Left ventricle myocardium inferior (tissue), 1 donor: ENCODE measurements around the gene STC2. TPM values are rescaled to one million over a fixed set of nuclear protein-coding genes. Genes with fewer than 3 reads are reported as not detected.

Experiments
- DNase-seq: peaks from one replicate; pipeline ENCODE4 v3.0.0-alpha.2; 2020
- H3K27ac ChIP-seq: fragments of 200-600 bp; replicated peaks from 2 replicates; pipeline ENCODE4 v1.8.0; 2021
- H3K27me3 ChIP-seq: fragments of 200-600 bp; 2 replicates; pipeline ENCODE4 v1.8.0; 2021; ENCODE audit warnings: low read depth
- H3K36me3 ChIP-seq: fragments of 200-600 bp; 2 replicates; pipeline ENCODE4 v1.8.0; 2021
- H3K4me1 ChIP-seq: fragments of 200-600 bp; 2 replicates; pipeline ENCODE4 v1.8.0; 2021
- H3K4me3 ChIP-seq: fragments of 200-600 bp; 2 replicates; pipeline ENCODE4 v1.8.0; 2021; ENCODE audit warnings: mild to moderate bottlenecking, moderate library complexity
- H3K9me3 ChIP-seq: fragments of 200-600 bp; replicated peaks from 2 replicates; pipeline ENCODE4 v1.8.0; 2021
- CTCF ChIP-seq: fragments of 200-600 bp; IDR thresholded peaks from 2 replicates; pipeline ENCODE4 v1.8.0; 2021; ENCODE audit warnings: antibody characterized with exemption, mild to moderate bottlenecking, borderline replicate concordance
- intact Hi-C: fragments of 100-400 bp; cut with micrococcal nuclease; formaldehyde crosslinking; loops from one replicate; pipeline ENCODE4 v1.11.0; 2022
- total RNA-seq: library from RNA; stranded (reverse); fragmentation: NEBNext Ultra II Directional; extraction: Animal tissue kit (Norgen Biotek cat#: 25700); gene quantifications from one replicate; pipeline ENCODE4 v1.2.1, GENCODE V29; 2021
- donor health status: DM: no; HTN: yes; CAD: no; lungs with severe emphysema.

STC2 gene
- total RNA-seq, 1 donor from 2014 or later, result 12.4 TPM

GRCh38 chr5:173295796-173296195 is 32.4 kb downstream of the STC2 start:
- Histone ChIP-seq H3K4me3 (no peak overlapping the region), H3K9me3 (no peaks in the 10 kb centered on the region), H3K27ac (no peak overlapping the region), H3K27me3 (peaks cover 10% of the 10 kb centered on the region), H3K4me1 (peaks cover 14% of the 10 kb centered on the region), H3K36me3 (no peaks in the 10 kb centered on the region)
- DNase-seq, result no peak
- no peak for TF ChIP-seq CTCF
- intact Hi-C loops, result loop anchor here (2.0 kb wide), 1 partner anchor 37 kb away; no protein-coding TSS in a partner anchor

- peaks cover 20% of the 10 kb centered on the region for H3K27me3 ChIP-seq
- intact Hi-C loops, result loop anchor here (2.0 to 5.0 kb wide), 2 partner anchors 38 to 278 kb away; no protein-coding TSS in a partner anchor
- TF ChIP-seq CTCF, result no peak
- no peak for DNase-seq
- no peak overlapping the region for H3K4me3 ChIP-seq
- peaks cover 22% of the 10 kb centered on the region for H3K4me1 ChIP-seq
- no peak overlapping the region for H3K27ac ChIP-seq
- no peaks in the 10 kb centered on the region for H3K36me3 ChIP-seq
- no peaks in the 10 kb centered on the region for H3K9me3 ChIP-seq
These were observed 33.4 kb downstream of the STC2 start for GRCh38 chr5:173294673-173295320.

GRCh38 chr5:173293817-173294672 is 34.2 kb downstream of the STC2 start:
- intact Hi-C loops, result loop anchor here (2.0 to 5.0 kb wide), 2 partner anchors 39 to 278 kb away; no protein-coding TSS in a partner anchor
- TF ChIP-seq CTCF, result peak; percentile 90
- peaks cover 24% of the 10 kb centered on the region for H3K27me3 ChIP-seq
- DNase-seq, result peak; percentile 75
- H3K36me3 ChIP-seq, result no peaks in the 10 kb centered on the region
- no peak overlapping the region for H3K27ac ChIP-seq
- H3K4me1 ChIP-seq, result peaks cover 22% of the 10 kb centered on the region
- H3K4me3 ChIP-seq, result peak overlapping the region; percentile 42
- no peaks in the 10 kb centered on the region for H3K9me3 ChIP-seq

- H3K4me3 ChIP-seq, result no peak overlapping the region
- no peaks in the 10 kb centered on the region for H3K36me3 ChIP-seq
- H3K27ac ChIP-seq, result no peak overlapping the region
- TF ChIP-seq CTCF, result no peak
- no peaks in the 10 kb centered on the region for H3K9me3 ChIP-seq
- DNase-seq, result no peak
- H3K27me3 ChIP-seq, result peaks cover 45% of the 10 kb centered on the region
- H3K4me1 ChIP-seq, result peaks cover 22% of the 10 kb centered on the region
- intact Hi-C loops, result loop anchor here (5.0 kb wide), 1 partner anchor 280 kb away; no protein-coding TSS in a partner anchor
These were observed 36.2 kb downstream of the STC2 start for GRCh38 chr5:173291722-173292658.
